Neutrophil (primary cell): ENCODE measurements around the gene OSGIN1.
A peak's percentile ranks its signal among the peaks of the same experiment; 100 is the strongest.

ENCODE experiments used
- H3K27ac ChIP-seq: fragments of 200-600 bp; sonication (generic); 2 replicates; pipeline ENCODE4 v1.5.1; 2016; ENCODE audit warnings: mild to moderate bottlenecking, moderate library complexity
- H3K27me3 ChIP-seq: fragments of 200-600 bp; sonication (generic); 2 replicates; pipeline ENCODE4 v1.6.0; 2016; ENCODE audit warnings: mild to moderate bottlenecking
- H3K36me3 ChIP-seq: fragments of 200-600 bp; sonication (generic); 2 replicates; pipeline ENCODE4 v1.5.1; 2017
- H3K4me1 ChIP-seq, 2 experiments: fragments of 200-600 bp in 1 of 2; sonication (generic) in 1 of 2; 1 replicate in 1 of 2; 2 replicates in 1 of 2; pipeline versions ENCODE4 v1.5.1 to v1.6.1; 2013 to 2016; ENCODE audit warnings: low read depth in 1 of 2, low read length in 1 of 2, mild to moderate bottlenecking in 1 of 2, moderate library complexity in 1 of 2; ENCODE audit not compliant: control insufficient read depth in 1 of 2, insufficient read depth in 1 of 2
- H3K4me3 ChIP-seq, 2 experiments: fragments of 200-600 bp in 1 of 2; sonication (generic) in 1 of 2; 1 replicate in 1 of 2; 2 replicates in 1 of 2; pipeline ENCODE4 v1.5.1; 2013 to 2016; ENCODE audit warnings: low read depth in 1 of 2, low read length in 1 of 2, mild to moderate bottlenecking in 1 of 2, moderate library complexity in 1 of 2
- H3K9me3 ChIP-seq: fragments of 200-600 bp; sonication (generic); 2 replicates; pipeline ENCODE4 v1.5.1; 2016
- CTCF ChIP-seq: fragments of 200-600 bp; sonication (generic); IDR thresholded peaks from 2 replicates; pipeline ENCODE4 v1.5.1; 2016; ENCODE audit warnings: antibody characterized with exemption

The OSGIN1 gene

DNA sequence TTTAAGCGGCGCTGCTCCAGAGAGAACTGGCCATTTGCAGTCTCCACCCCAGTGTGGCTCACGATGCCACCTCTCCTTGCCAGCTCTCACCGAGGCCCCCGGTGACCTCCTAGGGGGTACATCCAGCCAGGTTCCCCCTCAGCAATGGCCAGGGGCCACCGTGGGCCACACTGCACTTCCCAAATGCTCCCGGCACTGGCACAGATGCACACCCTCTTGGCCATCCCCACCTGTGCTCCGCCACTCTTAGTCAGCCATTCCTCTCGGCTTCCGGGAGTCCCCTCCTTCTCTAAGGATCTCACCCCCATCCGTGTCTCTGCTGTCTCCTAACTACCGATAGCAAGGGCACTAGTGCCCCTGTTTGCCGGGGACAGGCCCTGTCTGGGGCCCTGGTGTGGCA, 28.4 kb upstream of the OSGIN1 start:
- Histone ChIP-seq H3K9me3 (no peaks in the 10 kb centered on the region), H3K4me1 (no peaks in the 10 kb centered on the region), H3K27ac (no peak overlapping the region), H3K36me3 (peaks cover 25% of the 10 kb centered on the region), H3K4me3 (no peak overlapping the region), H3K27me3 (no peaks in the 10 kb centered on the region)
- no peak for TF ChIP-seq CTCF

GRCh38 chr16:83925095-83925905, 27.7 kb upstream of the OSGIN1 start:
- no peaks in the 10 kb centered on the region for H3K4me1 ChIP-seq
- no peaks in the 10 kb centered on the region for H3K9me3 ChIP-seq
- no peak overlapping the region for H3K4me3 ChIP-seq
- no peak overlapping the region for H3K27ac ChIP-seq
- TF ChIP-seq CTCF: no peak
- peaks cover 18% of the 10 kb centered on the region for H3K36me3 ChIP-seq
- H3K27me3 ChIP-seq: no peaks in the 10 kb centered on the region

DNA sequence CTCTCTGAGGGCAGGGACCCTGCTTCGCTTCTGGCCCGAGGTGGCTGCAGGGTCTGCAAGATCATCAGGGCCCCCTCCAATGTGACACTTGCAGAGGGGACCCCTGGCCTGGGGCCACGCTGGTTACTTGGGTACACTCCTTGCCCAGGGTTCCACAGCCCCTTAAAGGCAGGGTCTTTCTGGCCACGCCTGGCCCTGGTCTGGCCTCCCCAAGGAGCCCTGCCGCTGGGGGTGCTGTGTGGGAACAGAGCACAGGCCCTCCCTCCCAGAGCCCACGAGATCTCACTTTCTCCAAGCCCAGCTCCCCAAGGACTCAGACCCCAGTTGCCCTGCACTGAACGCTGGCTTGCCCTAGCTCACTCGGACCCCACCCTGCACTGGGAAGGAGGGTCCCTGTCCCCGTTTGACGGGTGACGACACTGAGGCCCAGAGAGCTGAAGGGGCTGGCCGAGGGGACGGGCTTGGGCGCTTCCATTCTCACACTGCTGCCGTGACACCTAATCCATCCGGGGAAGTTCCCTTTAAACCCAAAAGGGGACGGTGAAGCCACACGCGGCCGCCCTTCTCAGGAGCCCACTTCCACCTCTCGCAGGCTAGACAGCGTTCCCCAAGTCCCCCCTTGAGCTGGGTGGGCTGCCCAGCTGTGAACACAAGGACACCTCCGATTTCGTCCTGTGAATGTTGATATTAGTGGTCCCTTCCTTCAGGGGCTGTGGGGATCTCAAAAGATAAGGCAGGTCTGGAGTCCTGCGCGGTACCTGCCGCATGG, 26.9 kb upstream of the OSGIN1 start:
- no peak overlapping the region for H3K27ac ChIP-seq
- H3K9me3 ChIP-seq: no peaks in the 10 kb centered on the region
- no peak for TF ChIP-seq CTCF
- H3K4me3 ChIP-seq: no peak overlapping the region
- peaks cover 16% of the 10 kb centered on the region for H3K36me3 ChIP-seq
- H3K27me3 ChIP-seq: no peaks in the 10 kb centered on the region
- no peaks in the 10 kb centered on the region for H3K4me1 ChIP-seq

GRCh38 chr16:83926726-83927397, 26.2 kb upstream of the OSGIN1 start:
- H3K4me1 ChIP-seq: no peaks in the 10 kb centered on the region
- no peaks in the 10 kb centered on the region for H3K27me3 ChIP-seq
- peak; percentile 86 for TF ChIP-seq CTCF
- H3K9me3 ChIP-seq: no peaks in the 10 kb centered on the region
- H3K36me3 ChIP-seq: peaks cover 12% of the 10 kb centered on the region
- H3K27ac ChIP-seq: no peak overlapping the region
- no peak overlapping the region for H3K4me3 ChIP-seq

- Histone ChIP-seq H3K36me3 (peaks cover 8% of the 10 kb centered on the region), H3K4me3 (no peak overlapping the region), H3K9me3 (no peaks in the 10 kb centered on the region), H3K27me3 (no peaks in the 10 kb centered on the region), H3K4me1 (no peaks in the 10 kb centered on the region), H3K27ac (no peak overlapping the region)
- TF ChIP-seq CTCF: no peak
These were observed 24.5 kb upstream of the OSGIN1 start for GRCh38 chr16:83928341-83929055.
